ENCODE data around the gene NLRP3. TPM values are rescaled to one million over a fixed set of nuclear protein-coding genes. Genes with fewer than 3 reads are reported as not detected.

The NLRP3 gene
- total and polyA plus RNA-seq, 9 of the 15 experiments (the other 6 are each of a cell fraction or from before 2014, with no cell fraction given) = not detected

DNA sequence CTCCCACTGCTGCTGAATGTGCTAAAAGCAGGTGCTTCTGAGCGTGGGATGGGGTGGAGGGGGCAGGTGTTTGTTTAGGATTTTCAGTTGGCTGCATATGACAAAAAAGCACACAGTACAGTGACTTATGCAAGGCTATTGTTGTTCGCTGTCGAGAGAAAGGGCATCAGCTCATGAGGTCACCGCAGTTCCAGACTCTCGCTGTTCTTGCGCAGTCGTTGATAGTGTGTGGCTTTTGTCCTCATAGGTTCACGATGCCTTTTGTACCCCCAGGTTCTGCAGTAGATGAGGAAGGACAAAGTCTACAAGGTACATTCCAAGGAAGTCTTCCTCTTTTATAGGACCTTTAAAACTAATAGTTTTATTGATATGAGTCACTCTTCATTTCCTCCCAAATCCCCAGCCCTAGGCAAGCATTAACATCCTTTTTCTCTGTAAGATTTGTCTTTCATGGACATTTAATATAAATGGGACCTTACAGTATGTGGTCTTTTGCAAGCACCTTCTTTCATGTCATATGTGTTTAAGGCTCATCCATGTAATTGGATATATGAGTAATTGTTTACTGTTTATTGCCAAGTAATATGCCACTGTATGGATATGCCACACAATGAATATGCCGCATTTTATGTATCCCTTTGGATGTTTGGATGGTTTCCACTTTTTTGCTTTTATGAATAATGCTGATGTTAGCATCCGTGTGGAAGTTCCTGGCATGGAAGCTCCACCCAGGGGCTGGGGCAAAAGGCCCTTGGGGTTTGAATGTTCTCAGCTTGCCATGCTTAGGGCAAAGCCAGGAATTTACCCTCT is 14.5 kb upstream of the NLRP3 start (continued):
- TF ChIP-seq CUX1 (CRISPR knock-in tag; IDR thresholded peaks at IDR 0.05) = no peak
- TF ChIP-seq SP1 (CRISPR knock-in tag; IDR thresholded peaks at IDR 0.05) = no peak
- TF ChIP-seq, protein P1, sequence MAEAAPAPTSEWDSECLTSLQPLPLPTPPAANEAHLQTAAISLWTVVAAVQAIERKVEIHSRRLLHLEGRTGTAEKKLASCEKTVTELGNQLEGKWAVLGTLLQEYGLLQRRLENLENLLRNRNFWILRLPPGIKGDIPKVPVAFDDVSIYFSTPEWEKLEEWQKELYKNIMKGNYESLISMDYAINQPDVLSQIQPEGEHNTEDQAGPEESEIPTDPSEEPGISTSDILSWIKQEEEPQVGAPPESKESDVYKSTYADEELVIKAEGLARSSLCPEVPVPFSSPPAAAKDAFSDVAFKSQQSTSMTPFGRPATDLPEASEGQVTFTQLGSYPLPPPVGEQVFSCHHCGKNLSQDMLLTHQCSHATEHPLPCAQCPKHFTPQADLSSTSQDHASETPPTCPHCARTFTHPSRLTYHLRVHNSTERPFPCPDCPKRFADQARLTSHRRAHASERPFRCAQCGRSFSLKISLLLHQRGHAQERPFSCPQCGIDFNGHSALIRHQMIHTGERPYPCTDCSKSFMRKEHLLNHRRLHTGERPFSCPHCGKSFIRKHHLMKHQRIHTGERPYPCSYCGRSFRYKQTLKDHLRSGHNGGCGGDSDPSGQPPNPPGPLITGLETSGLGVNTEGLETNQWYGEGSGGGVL (CRISPR knock-in tag; IDR thresholded peaks at IDR 0.05) = no peak
- TF ChIP-seq OTX1 (CRISPR knock-in tag; IDR thresholded peaks at IDR 0.05) = no peak
- TF ChIP-seq, protein P2, sequence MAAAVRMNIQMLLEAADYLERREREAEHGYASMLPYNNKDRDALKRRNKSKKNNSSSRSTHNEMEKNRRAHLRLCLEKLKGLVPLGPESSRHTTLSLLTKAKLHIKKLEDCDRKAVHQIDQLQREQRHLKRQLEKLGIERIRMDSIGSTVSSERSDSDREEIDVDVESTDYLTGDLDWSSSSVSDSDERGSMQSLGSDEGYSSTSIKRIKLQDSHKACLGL (CRISPR knock-in tag; IDR thresholded peaks at IDR 0.05; ENCODE audit: borderline replicate concordance, poor library complexity, severe bottlenecking) = no peak

Measured in K562 (cell line).